Neural cell (in vitro differentiated cells): ENCODE data around the gene DOCK8. TPM values are rescaled to one million over a fixed set of nuclear protein-coding genes. Genes with fewer than 3 reads are reported as not detected.

Source experiments
- H2AFZ ChIP-seq: fragments of 200-600, 300-800 bp; sonication (generic), shearing (Covaris generic); 2 replicates; pipeline ENCODE4 v1.6.0; 2014; ENCODE audit warnings: low read depth, mild to moderate bottlenecking, antibody characterized with exemption, low read length, moderate library complexity
- H3F3A ChIP-seq: fragments of 200-600 bp; shearing (Covaris generic); 2 replicates; pipeline ENCODE4 v1.6.1; 2016; ENCODE audit warnings: mild to moderate bottlenecking, moderate library complexity, mixed read lengths, antibody characterized with exemption, low read length; ENCODE audit not compliant: insufficient read depth, poor library complexity, severe bottlenecking
- H3K27ac ChIP-seq: fragments of 200-600, 300-800 bp; sonication (generic), shearing (Covaris generic); 2 replicates; pipeline ENCODE4 v1.5.1; 2014; ENCODE audit warnings: mild to moderate bottlenecking, low read length, moderate library complexity
- H3K27me3 ChIP-seq: fragments of 300-800, 200-600 bp; sonication (generic), shearing (Covaris generic); 2 replicates; pipeline ENCODE4 v1.6.0; 2014; ENCODE audit warnings: mild to moderate bottlenecking, low read depth, low read length, moderate library complexity; ENCODE audit not compliant: insufficient read depth
- H3K36me3 ChIP-seq: fragments of 300-800, 200-600 bp; sonication (generic), shearing (Covaris generic); 2 replicates; pipeline ENCODE4 v1.5.1; 2014; ENCODE audit warnings: mild to moderate bottlenecking, antibody characterized with exemption, low read length, moderate library complexity; ENCODE audit not compliant: insufficient read depth
- H3K4me2 ChIP-seq: fragments of 300-800, 200-600 bp; sonication (generic), shearing (Covaris generic); 2 replicates; pipeline ENCODE4 v1.6.0; 2014; ENCODE audit warnings: mild to moderate bottlenecking, low read length
- H3K4me3 ChIP-seq: fragments of 300-800, 200-600 bp; sonication (generic), shearing (Covaris generic); 2 replicates; pipeline ENCODE4 v1.5.1; 2014; ENCODE audit warnings: mild to moderate bottlenecking, low read length, moderate library complexity
- H3K79me2 ChIP-seq: fragments of 200-600 bp; shearing (Covaris generic); replicated peaks from 2 replicates; pipeline ENCODE4 v1.6.0; 2014; ENCODE audit warnings: mild to moderate bottlenecking, low read length, moderate library complexity; ENCODE audit not compliant: insufficient read depth
- H3K9ac ChIP-seq: fragments of 300-800, 200-600 bp; sonication (generic), shearing (Covaris generic); 2 replicates; pipeline ENCODE4 v1.6.1; 2016; ENCODE audit warnings: mild to moderate bottlenecking, low read length, mixed read lengths
- H3K9me2 ChIP-seq: fragments of 200-600 bp; shearing (Covaris generic); 2 replicates; pipeline ENCODE4 v1.6.1; 2016; ENCODE audit warnings: mild to moderate bottlenecking, low read length, mixed read lengths; ENCODE audit not compliant: insufficient read depth
- H3K9me3 ChIP-seq: fragments of 200-600, 300-800 bp; sonication (generic), shearing (Covaris generic); 2 replicates; pipeline ENCODE4 v1.6.1; 2016; ENCODE audit warnings: mild to moderate bottlenecking, mixed run types, low read length, moderate library complexity, mixed read lengths
- H4K20me1 ChIP-seq: fragments of 200-600 bp; shearing (Covaris generic); 2 replicates; pipeline ENCODE4 v1.6.1; 2016; ENCODE audit warnings: mild to moderate bottlenecking, mixed run types; ENCODE audit not compliant: insufficient read depth
- CTCF ChIP-seq: fragments of 450-650 bp; IDR thresholded peaks from 2 replicates; pipeline ENCODE4 v1.5.1; 2014; ENCODE audit warnings: antibody characterized with exemption, mild to moderate bottlenecking, moderate library complexity; ENCODE audit not compliant: poor library complexity, severe bottlenecking
- EP300 ChIP-seq: fragments of 450-650 bp; conservative IDR thresholded peaks from 2 replicates; pipeline ENCODE4 v1.6.1; 2014; ENCODE audit warnings: antibody characterized with exemption, mild to moderate bottlenecking, moderate library complexity; ENCODE audit not compliant: poor library complexity, severe bottlenecking
- EZH2 ChIP-seq: fragments of 200-600, 300-800 bp; shearing (Covaris generic), sonication (generic); IDR thresholded peaks from 2 replicates; pipeline ENCODE4 v1.6.1; 2014; ENCODE audit warnings: antibody characterized with exemption, low read length, borderline replicate concordance, mild to moderate bottlenecking; ENCODE audit not compliant: insufficient read depth, poor library complexity, severe bottlenecking
- MXI1 ChIP-seq: fragments of 450-650 bp; conservative IDR thresholded peaks from 2 replicates; pipeline ENCODE4 v1.6.1; 2014; ENCODE audit warnings: antibody characterized with exemption, mild to moderate bottlenecking; ENCODE audit not compliant: poor library complexity, severe bottlenecking
- POLR2AphosphoS5 ChIP-seq: IDR thresholded peaks from 2 replicates; pipeline ENCODE4 v1.6.1; 2012
- RAD21 ChIP-seq: fragments of 450-650 bp; conservative IDR thresholded peaks from 2 replicates; pipeline ENCODE4 v1.6.1; 2014; ENCODE audit warnings: antibody characterized with exemption, mild to moderate bottlenecking, moderate library complexity
- REST ChIP-seq: IDR thresholded peaks from 2 replicates; pipeline ENCODE4 v1.6.1; 2012; ENCODE audit warnings: borderline replicate concordance
- SMC3 ChIP-seq: fragments of 450-650 bp; conservative IDR thresholded peaks from 2 replicates; pipeline ENCODE4 v1.6.1; 2014; ENCODE audit warnings: antibody characterized with exemption, mild to moderate bottlenecking, moderate library complexity; ENCODE audit not compliant: poor library complexity
- TAF1 ChIP-seq: IDR thresholded peaks from 2 replicates; pipeline ENCODE4 v1.6.1; 2012; ENCODE audit warnings: low read depth
- polyA plus RNA-seq: library from polyadenylated mRNA; depleted of rRNA; stranded (reverse); fragments of >200 nt; gene quantifications from 2 replicates; pipeline ENCODE4 v1.2.3, GENCODE V29; 2014

DOCK8 gene
- polyA plus RNA-seq, 1 donor from 2014 or later: not detected

- Histone ChIP-seq H3K9me2 (no peaks in the 10 kb centered on the region), H4K20me1 (no peaks in the 10 kb centered on the region), H2AFZ (no peak overlapping the region), H3K27ac (no peak overlapping the region), H3K9me3 (no peaks in the 10 kb centered on the region), H3K79me2 (no peaks in the 10 kb centered on the region), H3F3A (no peaks in the 10 kb centered on the region), H3K27me3 (no peaks in the 10 kb centered on the region), H3K4me2 (no peak overlapping the region), H3K4me3 (no peak overlapping the region), H3K36me3 (no peaks in the 10 kb centered on the region), H3K9ac (no peak overlapping the region)
- no peak for TF ChIP-seq EZH2
- TF ChIP-seq REST: no peak
- TF ChIP-seq CTCF: no peak
- no peak for TF ChIP-seq MXI1
- no peak for TF ChIP-seq RAD21
- no peak for TF ChIP-seq POLR2AphosphoS5
Measured at GRCh38 chr9:363274-363612, 148.6 kb downstream of the DOCK8 start.

- Histone ChIP-seq H3K79me2 (no peaks in the 10 kb centered on the region), H3K9me3 (no peaks in the 10 kb centered on the region), H3K27ac (no peak overlapping the region), H3F3A (no peaks in the 10 kb centered on the region), H3K4me2 (no peak overlapping the region), H4K20me1 (no peaks in the 10 kb centered on the region), H2AFZ (no peak overlapping the region), H3K9ac (no peak overlapping the region), H3K27me3 (no peaks in the 10 kb centered on the region), H3K36me3 (no peaks in the 10 kb centered on the region), H3K9me2 (no peaks in the 10 kb centered on the region), H3K4me3 (no peak overlapping the region)
- no peak for TF ChIP-seq EP300
- no peak for TF ChIP-seq CTCF
- TF ChIP-seq MXI1: no peak
- no peak for TF ChIP-seq POLR2AphosphoS5
- no peak for TF ChIP-seq SMC3
- TF ChIP-seq TAF1: no peak
- no peak for TF ChIP-seq RAD21
Measured at GRCh38 chr9:365436-365835, 150.8 kb downstream of the DOCK8 start.
